Pancreas (tissue), 10 donors: Measurements from ENCODE around the gene PRKCB. TPM values are rescaled to one million over a fixed set of nuclear protein-coding genes. Genes with fewer than 3 reads are reported as not detected.
"Not testable (repeated sequence)": the region's sequence is repeated elsewhere in the genome, so short reads cannot be mapped to it uniquely, and the experiment has no call there.

ENCODE experiments used
- ATAC-seq, 4 donors: fragments of 200-7000 bp; cut with Tn5 transposase; one replicate each; pipeline versions ENCODE4 v1.8.0 to v1.9.1; 2020; ENCODE audit warnings: mild to moderate bottlenecking in 4 of 4, moderate library complexity in 4 of 4
- DNase-seq, 6 donors: peaks; one replicate each; pipeline ENCODE4 v3.0.0-alpha.2; 2020
- FAIRE-seq: peaks from 2 replicates; lab custom pipeline; 2012; peaks lifted over from hg19 to GRCh38; lab: Jason Lieb, UNC
- H3K27ac ChIP-seq, 4 donors: fragments of 200-600 bp; sonication (generic); 1 replicate in 3 of 4; 2 replicates in 1 of 4; pipeline versions ENCODE4 v1.5.0 to v1.8.0; 2020
- H3K27me3 ChIP-seq, 4 donors: fragments of 200-600 bp; one replicate each; pipeline ENCODE4 v1.8.0; 2021
- H3K36me3 ChIP-seq, 3 donors: fragments of 200-600 bp; sonication (generic) in 1 of 3; one replicate each; pipeline versions ENCODE4 v1.5.0 to v1.8.0; 2020 to 2021
- H3K4me1 ChIP-seq, 3 donors: fragments of 200-600 bp; one replicate each; pipeline ENCODE4 v1.8.0; 2021
- H3K4me3 ChIP-seq, 4 donors: fragments of 200-600 bp; sonication (generic) in 2 of 4; one replicate each; pipeline versions ENCODE4 v1.5.0 to v1.8.0; 2020 to 2021
- H3K9me3 ChIP-seq, 4 donors: fragments of 200-600 bp; one replicate each; pipeline ENCODE4 v1.8.0; 2021
- WGBS, 2 donors: extraction: QIAGEN DNeasy Blood & Tissue Kit; methylation state at CpG; one replicate each; pipeline ENCODE4 v1.1.7; 2013; 5-methylcytosine and 5-hydroxymethylcytosine counted together
- intact Hi-C, 3 donors: fragments of 100-400 bp; cut with DNase I; formaldehyde crosslinking; loops; one replicate each; pipeline versions ENCODE4 v1.11.1 to v1.14.2; 2022
- polyA plus RNA-seq, 2 donors: library from polyadenylated mRNA; stranded (reverse); fragments of 200-250 nt; gene quantifications; one replicate each; pipeline ENCODE4 v1.2.3, GENCODE V29; 2013
- total RNA-seq, 6 donors: library from RNA; stranded (reverse); fragmentation: NEBNext Ultra II Directional in 4 of 6; extraction: Animal tissue kit (Norgen Biotek cat#: 25700) in 4 of 6; gene quantifications; one replicate each; pipeline versions ENCODE4 v1.2.1 to v1.2.4, GENCODE V29; 2021 to 2023
- TF ChIP-seq, protein P1 (sequence below), 4 donors: fragments of 200-600 bp; sonication (generic) in 3 of 4; IDR thresholded peaks; one replicate each; pipeline versions ENCODE4 v1.5.0 to v1.8.0; 2021; ENCODE audit warnings: antibody characterized with exemption in 4 of 4
- donor health status: healthy with polysubstance abuse.
- donor health status: DM: no; HTN: no; CAD: no; lungs with moderate emphysema.
- donor health status: DM: no; HTN: no; CAD: no.
- donor health status: control.
- donor health status: control.
- donor health status: Bipolar disorder and iron deficiency.
- donor health status: DM: yes; HTN: yes; CAD: no.
- donor health status: DM: no; HTN: no; CAD: no.
- donor health status: DM: no; HTN: no; CAD: no.
- donor health status: DM: yes; HTN: yes; CAD: no.

PRKCB gene
- total and polyA plus RNA-seq, 8 donors = 0.19 to 4.3 (median 0.61) TPM

DNA sequence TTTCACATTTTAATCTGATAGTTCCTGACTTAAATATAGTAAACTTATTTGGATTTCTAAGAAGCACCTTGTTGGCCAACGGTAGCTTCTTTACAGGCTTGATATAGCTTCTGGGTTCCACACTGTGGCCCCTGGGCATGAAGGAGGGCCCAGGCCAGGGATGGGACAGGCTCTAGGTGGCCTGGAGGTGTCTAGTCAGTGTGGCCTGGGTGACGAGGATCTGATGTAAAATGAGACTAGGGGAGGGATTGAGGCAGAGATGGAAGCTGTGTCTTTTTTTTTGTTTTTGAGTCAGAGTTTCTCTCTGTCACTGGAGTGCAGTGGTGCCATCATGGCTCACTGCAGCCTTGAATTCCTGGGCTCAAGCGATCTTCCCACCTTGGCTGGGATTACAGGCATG, 187.0 kb downstream of the PRKCB start:
- no peak overlapping the region for H3K4me3 ChIP-seq
- intact Hi-C loops = no loop called here
- 53 to 56% methylated on average over 3 of the region's 3 CpGs for WGBS, 2 donors
- no peaks in the 10 kb centered on the region for H3K36me3 ChIP-seq
- FAIRE-seq (no peak), DNase-seq (no peak), ATAC-seq (no peak)
- H3K27ac ChIP-seq = no peak overlapping the region
- H3K9me3 ChIP-seq = no peaks in the 10 kb centered on the region
- no peaks in the 10 kb centered on the region for H3K27me3 ChIP-seq
- TF ChIP-seq, protein P1, sequence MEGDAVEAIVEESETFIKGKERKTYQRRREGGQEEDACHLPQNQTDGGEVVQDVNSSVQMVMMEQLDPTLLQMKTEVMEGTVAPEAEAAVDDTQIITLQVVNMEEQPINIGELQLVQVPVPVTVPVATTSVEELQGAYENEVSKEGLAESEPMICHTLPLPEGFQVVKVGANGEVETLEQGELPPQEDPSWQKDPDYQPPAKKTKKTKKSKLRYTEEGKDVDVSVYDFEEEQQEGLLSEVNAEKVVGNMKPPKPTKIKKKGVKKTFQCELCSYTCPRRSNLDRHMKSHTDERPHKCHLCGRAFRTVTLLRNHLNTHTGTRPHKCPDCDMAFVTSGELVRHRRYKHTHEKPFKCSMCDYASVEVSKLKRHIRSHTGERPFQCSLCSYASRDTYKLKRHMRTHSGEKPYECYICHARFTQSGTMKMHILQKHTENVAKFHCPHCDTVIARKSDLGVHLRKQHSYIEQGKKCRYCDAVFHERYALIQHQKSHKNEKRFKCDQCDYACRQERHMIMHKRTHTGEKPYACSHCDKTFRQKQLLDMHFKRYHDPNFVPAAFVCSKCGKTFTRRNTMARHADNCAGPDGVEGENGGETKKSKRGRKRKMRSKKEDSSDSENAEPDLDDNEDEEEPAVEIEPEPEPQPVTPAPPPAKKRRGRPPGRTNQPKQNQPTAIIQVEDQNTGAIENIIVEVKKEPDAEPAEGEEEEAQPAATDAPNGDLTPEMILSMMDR (IDR thresholded peaks at IDR 0.05) = no peak
- no peaks in the 10 kb centered on the region for H3K4me1 ChIP-seq

DNA sequence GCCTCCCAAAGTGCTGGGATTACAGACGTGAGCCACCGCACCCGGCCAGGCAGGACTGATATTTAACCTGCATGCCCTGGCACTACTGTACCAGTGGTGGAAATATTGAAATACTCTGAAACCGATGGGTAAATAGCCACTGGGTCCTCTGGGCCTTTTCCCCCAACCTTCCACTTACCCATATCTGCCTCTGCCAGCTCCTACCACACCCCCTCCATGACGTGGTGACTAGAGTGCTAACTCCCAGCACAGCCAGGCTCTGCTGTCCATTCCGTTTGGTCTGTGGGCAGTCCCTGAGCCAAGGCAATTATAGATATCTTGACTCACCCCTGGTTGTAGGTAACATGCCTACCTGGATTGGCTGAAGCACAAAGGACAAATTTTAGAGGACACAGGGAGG, 187.8 kb downstream of the PRKCB start:
- 48 to 60% methylated on average over 6 of the region's 6 CpGs for WGBS, 2 donors
- TF ChIP-seq, protein P1 (IDR thresholded peaks at IDR 0.05) = no peak
- DNase-seq = no peak
- H3K36me3 ChIP-seq = no peaks in the 10 kb centered on the region
- no peaks in the 10 kb centered on the region for H3K27me3 ChIP-seq
- no peak overlapping the region for H3K27ac ChIP-seq
- no peaks in the 10 kb centered on the region for H3K4me1 ChIP-seq
- FAIRE-seq = no peak
- no peaks in the 10 kb centered on the region for H3K9me3 ChIP-seq
- H3K4me3 ChIP-seq = no peak overlapping the region
- intact Hi-C loops = no loop called here
- no peak for ATAC-seq

DNA sequence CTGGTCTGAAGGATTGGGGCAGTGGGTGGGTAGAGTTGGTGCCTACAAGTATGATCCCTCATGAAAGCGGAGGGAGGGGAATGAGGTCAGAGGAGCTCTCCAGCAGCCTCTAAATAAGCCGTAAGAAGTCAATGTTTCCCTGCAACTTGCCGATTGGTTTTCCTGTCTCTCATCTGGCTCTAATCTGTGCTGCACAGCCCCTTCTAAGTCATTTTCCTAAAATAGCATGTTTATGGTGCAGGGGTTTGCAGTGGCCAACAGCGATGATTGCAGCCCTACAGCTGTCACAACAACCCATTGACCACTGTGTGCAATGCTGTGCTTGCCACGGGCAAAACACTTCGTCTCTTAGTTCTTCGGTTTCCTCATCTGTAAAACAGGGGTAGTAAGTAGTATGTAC, 189.2 kb downstream of the PRKCB start:
- ATAC-seq (no peak), FAIRE-seq (no peak), DNase-seq (no peak)
- H3K4me1 ChIP-seq = no peaks in the 10 kb centered on the region
- no peak overlapping the region for H3K4me3 ChIP-seq
- TF ChIP-seq, protein P1 (IDR thresholded peaks at IDR 0.05) = no peak
- H3K36me3 ChIP-seq = no peaks in the 10 kb centered on the region
- H3K27ac ChIP-seq = no peak overlapping the region
- no peaks in the 10 kb centered on the region for H3K27me3 ChIP-seq
- H3K9me3 ChIP-seq = no peaks in the 10 kb centered on the region
- intact Hi-C loops = no loop called here
- 60 to 75% methylated on average over 7 of the region's 7 CpGs for WGBS, 2 donors

DNA sequence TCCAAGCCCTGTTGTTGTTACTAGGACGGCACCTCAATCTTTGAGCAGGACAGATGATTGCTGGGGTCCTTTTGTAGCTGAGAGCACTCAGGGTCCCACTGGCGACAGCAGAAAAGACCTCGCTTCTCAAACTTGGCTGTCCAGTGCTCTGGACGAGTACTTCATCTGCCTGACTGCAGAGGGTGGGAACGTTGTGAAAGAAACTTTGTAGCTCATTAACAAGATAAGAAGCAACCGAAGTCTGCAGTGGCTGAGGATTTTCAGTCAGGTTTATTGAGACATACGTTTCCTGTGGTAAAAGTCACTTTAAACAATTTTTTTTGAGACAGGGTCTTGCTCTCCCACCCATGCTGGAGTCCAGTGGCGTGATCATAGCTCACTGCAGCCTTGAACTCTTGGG, 191.7 kb downstream of the PRKCB start:
- H3K4me1 ChIP-seq = no peaks in the 10 kb centered on the region
- ATAC-seq (no peak), DNase-seq (no peak), FAIRE-seq (no peak)
- no peaks in the 10 kb centered on the region for H3K9me3 ChIP-seq
- no peaks in the 10 kb centered on the region for H3K36me3 ChIP-seq
- TF ChIP-seq, protein P1 (IDR thresholded peaks at IDR 0.05) = no peak
- intact Hi-C loops = no loop called here
- H3K4me3 ChIP-seq = no peak overlapping the region
- WGBS, 2 donors = 30 to 33% methylated on average over 8 of the region's 8 CpGs
- no peaks in the 10 kb centered on the region for H3K27me3 ChIP-seq
- no peak overlapping the region for H3K27ac ChIP-seq

DNA sequence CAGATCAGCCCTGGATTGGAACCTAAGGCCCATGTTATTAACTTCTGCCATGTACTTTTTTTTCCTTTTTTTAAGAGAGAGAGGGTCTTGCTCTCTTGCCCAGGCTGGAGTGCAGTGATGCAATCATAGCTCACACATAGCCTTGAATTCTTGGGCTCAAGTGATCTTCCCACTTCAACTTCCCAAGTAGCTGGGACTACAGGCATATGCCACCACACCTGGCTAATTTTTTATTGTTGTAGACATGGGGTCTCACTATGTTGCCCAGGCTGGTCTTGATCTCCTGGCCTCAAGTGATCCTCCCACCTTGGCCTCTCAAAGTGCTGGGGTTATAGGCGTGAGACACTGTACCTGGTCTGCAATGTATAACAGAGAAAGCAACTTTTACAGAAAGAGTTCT, 194.1 kb downstream of the PRKCB start:
- H3K27ac ChIP-seq, H3K36me3 ChIP-seq, ATAC-seq, intact Hi-C loops, H3K27me3 ChIP-seq, H3K9me3 ChIP-seq, H3K4me1 ChIP-seq, DNase-seq, FAIRE-seq, H3K4me3 ChIP-seq: not testable (repeated sequence)
- 48 to 81% methylated on average over 1 of the region's 1 CpG for WGBS, 2 donors
